Skeletal muscle cell (primary cell): Measurements from ENCODE around the gene ARHGAP6.

ENCODE experiments used
- DNase-seq: peaks from one replicate; pipeline ENCODE4 v3.0.0-alpha.2; 2010; ENCODE audit warnings: low read depth
- H3K4me3 ChIP-seq: 2 replicates; pipeline ENCODE4 v1.5.1; 2011; ENCODE audit warnings: low read depth, mild to moderate bottlenecking, control low read depth, low read length, moderate library complexity

ARHGAP6 gene

DNA sequence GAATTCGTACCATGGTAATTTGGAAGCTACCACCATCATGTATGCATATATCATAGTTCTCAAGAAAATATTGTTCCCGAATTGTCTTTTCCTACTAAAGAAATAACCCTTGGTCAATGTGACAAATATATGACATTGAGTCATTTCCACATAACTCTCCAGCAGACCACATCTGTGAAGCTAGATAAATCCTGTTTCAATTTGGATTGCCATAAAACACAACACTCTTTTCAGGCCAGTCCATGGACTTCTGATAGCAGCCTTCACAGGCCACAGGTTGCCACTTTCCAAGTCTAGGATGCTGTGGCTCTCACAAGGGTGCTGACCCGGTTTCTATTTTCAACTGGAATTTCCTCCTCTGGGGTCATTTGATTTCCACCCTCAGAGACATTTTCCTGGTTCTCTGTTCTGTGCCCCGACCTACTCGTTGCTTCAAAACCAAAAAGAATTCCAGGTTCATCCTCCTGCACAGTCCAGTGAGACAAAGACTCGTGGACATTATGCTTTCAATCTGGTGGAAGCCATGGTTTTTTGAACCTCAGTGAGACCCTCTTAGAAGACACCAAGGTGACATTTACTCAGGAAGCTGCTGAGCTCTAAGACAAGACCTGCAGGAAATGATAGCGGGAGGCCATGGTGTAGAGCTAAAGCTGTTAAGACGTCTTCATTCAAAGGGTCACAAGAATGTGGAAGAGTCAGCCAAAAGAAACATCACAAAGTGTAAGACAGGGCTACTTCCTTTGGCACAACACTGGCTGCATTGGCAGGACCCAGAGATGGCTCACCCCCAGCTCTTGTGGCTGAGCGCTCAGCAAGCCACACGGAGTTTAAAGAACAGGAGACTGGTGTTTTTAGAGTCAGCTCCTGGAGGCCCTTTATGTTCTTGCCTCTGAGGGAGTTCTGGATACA lies 252.8 kb downstream of the ARHGAP6 start:
- no peak for DNase-seq
- H3K4me3 ChIP-seq, result no peak overlapping the region

DNA sequence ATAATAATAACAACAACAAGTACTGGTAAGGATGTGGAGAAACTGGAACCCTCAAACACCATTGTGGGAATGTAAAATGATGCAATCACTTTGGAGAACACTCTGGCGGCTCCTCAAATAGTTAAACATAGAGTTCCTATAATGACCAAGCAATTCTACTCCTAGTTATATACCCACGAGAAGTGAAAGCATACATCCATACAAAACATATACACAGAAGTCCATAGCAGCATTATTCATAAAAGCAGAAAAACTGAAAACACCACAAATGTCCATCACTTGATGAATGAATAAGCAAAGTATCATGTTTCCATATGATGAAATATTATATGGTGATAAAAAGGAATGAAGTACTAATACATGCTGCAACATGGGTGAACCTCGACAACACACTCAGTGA lies 255.8 kb downstream of the ARHGAP6 start:
- no peak for DNase-seq
- no peak overlapping the region for H3K4me3 ChIP-seq

DNA sequence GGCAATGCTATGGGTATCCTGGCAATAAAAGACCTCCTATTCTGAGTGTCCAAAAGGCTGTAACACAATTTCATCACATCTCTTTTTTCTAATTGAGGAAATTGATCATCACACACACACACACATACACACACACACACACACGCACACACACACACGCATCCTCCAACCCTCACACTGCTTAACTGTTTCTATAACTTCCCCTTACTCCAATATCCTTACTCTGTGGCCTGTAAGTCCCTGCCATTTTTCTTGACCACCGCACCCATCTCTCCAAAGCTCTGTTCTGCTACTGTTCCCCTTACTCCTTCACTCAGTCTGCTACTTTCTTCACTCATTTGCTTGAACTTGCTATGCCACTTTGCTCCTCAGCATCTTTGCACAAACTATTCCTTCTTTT lies 256.9 kb downstream of the ARHGAP6 start:
- H3K4me3 ChIP-seq, result no peak overlapping the region
- DNase-seq, result no peak

DNA sequence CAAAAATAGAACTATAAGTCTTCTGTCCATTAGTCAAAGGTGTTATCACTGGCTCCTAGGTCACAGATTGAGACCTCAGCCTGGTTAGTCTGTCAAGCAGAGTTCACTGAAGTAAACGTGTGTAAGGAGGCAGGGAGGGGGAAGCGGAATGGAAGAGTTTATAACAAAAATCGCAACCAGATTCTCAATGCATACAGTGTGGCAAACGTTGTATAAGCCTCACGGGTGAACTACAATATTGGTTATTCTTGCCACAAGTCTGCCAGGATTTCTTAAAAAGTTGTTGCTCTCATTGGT lies 257.7 kb downstream of the ARHGAP6 start:
- DNase-seq, result no peak
- no peak overlapping the region for H3K4me3 ChIP-seq

DNA sequence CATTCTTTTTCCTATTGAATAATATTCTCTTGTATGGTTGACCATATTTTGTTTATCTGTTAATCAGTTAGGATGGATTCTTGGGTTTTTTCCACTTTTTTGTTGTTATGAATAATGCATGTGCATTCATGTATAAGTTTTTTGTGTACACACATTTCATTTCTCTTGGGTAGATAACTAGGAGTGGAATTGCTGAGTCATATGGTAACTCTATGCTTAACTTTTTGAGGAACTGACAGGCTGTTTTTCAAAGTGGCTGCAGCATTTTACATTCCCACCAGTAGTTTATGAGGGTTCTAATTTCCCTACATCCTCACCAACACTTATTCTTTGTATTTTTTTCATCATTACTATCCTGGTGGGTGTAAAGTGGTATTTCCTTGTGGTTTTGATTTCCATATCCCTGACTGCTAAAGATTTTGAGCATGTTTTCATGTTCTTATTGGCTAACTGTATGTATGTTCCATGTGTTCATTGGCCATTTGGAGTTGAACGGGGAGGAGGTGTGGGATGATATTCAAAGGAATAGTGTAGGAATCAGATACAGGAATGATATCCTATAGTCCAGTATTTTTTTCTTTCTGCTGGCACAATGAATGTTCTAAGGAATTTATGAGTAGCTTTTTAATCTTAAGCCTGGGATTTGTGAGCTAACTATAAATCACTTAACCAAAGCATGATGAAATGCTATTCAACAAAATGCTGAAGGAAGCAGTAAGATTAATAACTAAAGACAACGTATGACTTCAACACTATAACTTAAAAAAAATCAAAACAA lies 258.2 kb downstream of the ARHGAP6 start:
- no peak for DNase-seq
- no peak overlapping the region for H3K4me3 ChIP-seq

- no peak for DNase-seq
- H3K4me3 ChIP-seq, result no peak overlapping the region
These were observed 259.5 kb downstream of the ARHGAP6 start for GRCh38 chrX:11406109-11406765.

- no peak for DNase-seq
- H3K4me3 ChIP-seq, result no peak overlapping the region
These were observed 262.1 kb downstream of the ARHGAP6 start for GRCh38 chrX:11403631-11404030.

- no peak for DNase-seq
- H3K4me3 ChIP-seq, result no peak overlapping the region
These were observed 263.8 kb downstream of the ARHGAP6 start for GRCh38 chrX:11401966-11402365.

- DNase-seq, result no peak
- no peak overlapping the region for H3K4me3 ChIP-seq
These were observed 266.1 kb downstream of the ARHGAP6 start for GRCh38 chrX:11399489-11400094.

DNA sequence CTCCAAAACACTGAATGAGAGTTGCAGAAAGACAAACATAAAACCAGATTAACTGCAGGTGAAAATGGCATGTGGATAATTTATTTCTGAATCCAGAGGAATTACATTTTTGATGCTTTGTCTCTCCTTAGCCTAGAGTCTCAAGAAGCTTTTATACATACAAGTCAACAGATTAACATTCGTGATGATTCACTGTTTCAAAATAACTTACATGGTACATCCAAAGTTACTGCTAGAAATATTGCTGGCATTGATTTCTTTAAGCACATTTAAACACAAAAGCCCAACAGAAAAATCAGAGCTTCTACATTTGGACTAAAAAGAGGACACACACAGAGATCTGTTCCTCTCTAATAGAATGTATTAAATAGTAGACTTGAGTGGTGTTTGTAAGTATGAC lies 266.9 kb downstream of the ARHGAP6 start:
- H3K4me3 ChIP-seq, result no peak overlapping the region
- DNase-seq, result no peak

DNA sequence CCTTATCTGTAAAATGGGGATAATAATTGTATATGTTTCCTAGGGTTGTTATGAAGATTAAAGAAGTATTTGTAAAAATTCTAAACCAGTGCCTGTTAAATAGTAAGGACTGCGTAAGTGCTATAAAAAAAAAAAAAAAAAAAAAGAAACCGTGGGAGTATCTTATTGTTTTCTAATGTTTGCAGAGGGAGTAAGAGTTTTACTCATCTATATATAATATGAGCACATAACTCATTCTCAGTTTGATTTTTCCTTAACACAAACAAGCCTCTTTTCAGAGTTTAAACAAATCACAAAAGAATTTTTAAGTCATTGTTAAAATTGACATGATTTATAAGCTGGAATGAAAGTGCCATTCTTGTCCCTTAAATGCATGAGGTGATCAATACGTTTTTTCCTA lies 267.6 kb downstream of the ARHGAP6 start:
- no peak for DNase-seq
- no peak overlapping the region for H3K4me3 ChIP-seq

DNA sequence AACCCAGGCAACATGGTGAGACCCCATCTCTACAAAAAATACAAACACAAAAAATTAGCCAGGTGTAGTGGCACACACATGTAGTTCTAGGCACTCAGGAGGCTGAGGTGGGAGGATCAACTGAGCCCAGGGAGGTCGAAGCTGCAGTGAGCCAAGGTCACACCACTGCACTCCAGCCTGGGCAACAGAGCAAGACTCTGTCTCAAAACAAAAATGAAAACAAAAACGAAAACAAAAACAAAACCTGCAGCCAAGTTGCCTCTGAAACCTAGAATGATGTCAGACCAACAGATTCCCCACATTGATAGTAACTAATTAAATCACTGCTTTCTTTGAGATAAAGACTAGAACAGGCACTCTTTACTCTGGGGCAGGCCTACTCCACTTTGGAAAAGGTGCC lies 268.0 kb downstream of the ARHGAP6 start:
- no peak overlapping the region for H3K4me3 ChIP-seq
- no peak for DNase-seq

- no peak for DNase-seq
- no peak overlapping the region for H3K4me3 ChIP-seq
These were observed 269.9 kb downstream of the ARHGAP6 start for GRCh38 chrX:11395859-11396258.

DNA sequence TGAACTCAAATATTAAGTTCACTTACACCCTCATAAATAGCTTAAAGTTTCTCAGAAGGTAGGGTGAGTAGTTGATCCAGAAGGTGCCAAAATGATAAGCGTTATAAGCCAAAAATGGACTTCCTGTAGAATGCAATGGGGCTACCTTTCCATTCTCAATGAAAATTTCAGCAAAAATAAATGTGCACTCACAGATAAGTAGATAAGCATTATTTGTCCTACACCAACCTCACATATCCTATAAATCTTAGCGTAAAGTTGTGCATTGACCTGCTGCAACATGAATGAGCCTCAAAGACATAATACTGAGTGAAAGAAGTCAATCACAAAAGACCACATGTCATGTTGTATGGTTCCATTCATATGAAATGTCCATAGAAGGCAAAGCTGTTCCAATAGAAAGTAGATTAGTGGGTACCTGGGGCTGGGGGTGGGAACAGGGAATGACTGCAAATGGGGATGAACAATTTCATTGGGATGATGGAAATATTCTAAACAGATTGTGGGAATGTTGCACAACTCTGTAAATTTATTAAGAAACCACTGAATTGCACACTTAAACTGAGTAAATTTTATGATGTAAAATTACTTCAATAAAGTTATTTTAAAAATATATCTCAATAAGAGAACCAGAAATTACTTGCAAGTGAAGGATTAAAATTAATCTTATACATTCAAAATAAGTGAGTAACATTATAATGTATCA lies 271.6 kb downstream of the ARHGAP6 start:
- no peak for DNase-seq
- H3K4me3 ChIP-seq, result no peak overlapping the region

DNA sequence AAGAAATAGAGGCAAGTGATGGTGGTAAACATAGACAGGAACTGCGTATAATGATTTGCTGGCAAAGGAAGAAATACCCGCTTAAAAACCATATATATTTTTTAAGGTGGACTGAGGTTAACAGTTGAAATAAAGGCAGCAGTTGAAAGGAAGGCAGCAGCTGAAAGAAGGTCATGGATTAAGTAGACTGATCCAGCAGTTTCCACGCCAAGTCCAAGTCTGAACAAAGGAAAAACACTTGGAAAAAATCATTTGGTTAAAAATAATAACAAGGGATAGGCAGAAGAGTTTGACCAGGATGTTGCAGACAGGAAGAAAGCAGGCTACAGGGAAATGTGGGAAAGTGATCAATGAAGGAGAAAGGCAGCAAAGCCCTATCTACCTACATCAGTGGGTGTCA lies 278.9 kb downstream of the ARHGAP6 start:
- no peak overlapping the region for H3K4me3 ChIP-seq
- no peak for DNase-seq

GRCh38 chrX:11386001-11386523 lies 279.7 kb downstream of the ARHGAP6 start:
- DNase-seq, result peak; percentile 72
- H3K4me3 ChIP-seq, result no peak overlapping the region

DNA sequence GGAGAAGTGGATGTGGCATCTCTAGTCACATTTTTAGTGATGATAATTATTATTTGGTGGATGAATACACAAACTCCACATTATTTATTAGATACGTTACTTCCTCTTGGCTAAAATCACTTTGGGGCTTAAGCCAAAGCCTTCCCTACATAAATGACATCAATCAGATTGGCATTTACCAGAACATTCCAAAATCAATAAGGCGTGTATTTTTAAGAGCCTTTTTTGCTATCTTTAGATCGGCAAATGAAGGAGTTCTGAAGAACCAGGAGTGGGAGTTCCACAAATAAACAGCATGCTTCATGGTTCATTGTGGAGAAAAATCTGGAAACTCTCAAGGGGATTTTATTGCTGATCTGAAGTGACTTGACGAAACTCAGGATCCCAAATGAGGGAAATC lies 282.8 kb downstream of the ARHGAP6 start:
- no peak for DNase-seq
- no peak overlapping the region for H3K4me3 ChIP-seq

GRCh38 chrX:11381464-11381863 lies 284.3 kb downstream of the ARHGAP6 start:
- DNase-seq, result no peak
- H3K4me3 ChIP-seq, result no peak overlapping the region

DNA sequence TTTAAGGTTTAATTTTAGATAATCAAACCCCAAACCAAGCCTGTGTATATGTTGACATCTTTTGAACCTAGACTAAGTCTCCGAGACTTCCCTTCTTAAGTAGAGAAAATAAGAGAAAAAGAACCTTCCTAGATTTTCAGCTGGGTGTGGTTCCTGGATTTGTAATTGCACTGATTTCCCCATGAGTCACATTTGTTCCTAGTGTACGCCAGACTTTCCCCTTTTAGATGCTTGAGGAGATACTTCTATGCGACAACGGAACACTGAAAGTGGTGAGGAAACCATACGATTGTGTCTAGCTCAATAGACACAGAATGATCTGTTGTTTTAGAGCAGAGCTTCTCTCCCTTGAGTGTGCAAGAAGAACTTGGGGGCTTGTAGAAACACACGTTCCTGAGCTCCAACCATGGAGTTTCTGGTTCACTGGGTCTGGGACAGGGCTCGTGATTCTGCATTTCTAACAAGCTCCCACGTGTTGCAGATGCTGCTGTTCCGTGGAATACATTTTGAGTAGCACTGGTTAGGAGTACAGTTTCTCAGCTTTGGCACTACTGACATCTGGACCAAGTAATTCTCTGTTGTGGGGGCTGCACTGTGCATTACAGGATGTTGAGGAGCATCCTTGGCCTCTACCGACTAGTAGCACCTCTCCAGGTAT lies 285.4 kb downstream of the ARHGAP6 start:
- no peak overlapping the region for H3K4me3 ChIP-seq
- no peak for DNase-seq
